GM18499 (cell line): Measurements from ENCODE around the gene RPS3A.
"Not testable (repeated sequence)": the region's sequence is repeated elsewhere in the genome, so short reads cannot be mapped to it uniquely, and the experiment has no call there.

Experiments
- ATAC-seq: cut with Tn5 transposase; IDR thresholded peaks from one replicate; pipeline ENCODE4 v1.9.1; 2021; ENCODE audit warnings: moderate number of reproducible peaks; ENCODE audit not compliant: insufficient read depth, unreplicated experiment

RPS3A gene

GRCh38 chr4:151099229-151099975, at the start of gene RPS3A:
TSS of gene RPS3A (plus strand) at chr4:151099628. CDS start at chr4:151099653, 25 bp downstream.
- peak; percentile 92 for ATAC-seq

- ATAC-seq, result no peak
Observed at GRCh38 chr4:151052785-151053184, 46.6 kb upstream of the RPS3A start.

GRCh38 chr4:151055539-151055938, 43.9 kb upstream of the RPS3A start:
- no peak for ATAC-seq

GRCh38 chr4:151063143-151063542, 36.3 kb upstream of the RPS3A start:
- not testable (repeated sequence) for ATAC-seq

- ATAC-seq, result no peak
Observed at GRCh38 chr4:151067316-151067970, 32.0 kb upstream of the RPS3A start.

GRCh38 chr4:151074416-151074916, 25.0 kb upstream of the RPS3A start:
- no peak for ATAC-seq

- not testable (repeated sequence) for ATAC-seq
Observed at GRCh38 chr4:151077978-151078377, 21.4 kb upstream of the RPS3A start.

GRCh38 chr4:151087467-151087866, 12.0 kb upstream of the RPS3A start:
- no peak for ATAC-seq

GRCh38 chr4:151091047-151091446, 8.4 kb upstream of the RPS3A start:
- ATAC-seq, result no peak

GRCh38 chr4:151092488-151092887, 6.9 kb upstream of the RPS3A start:
- no peak for ATAC-seq

GRCh38 chr4:151093203-151093602, 6.2 kb upstream of the RPS3A start:
- ATAC-seq, result no peak

GRCh38 chr4:151094290-151094751, 5.1 kb upstream of the RPS3A start:
- ATAC-seq, result no peak

- no peak for ATAC-seq
Observed at GRCh38 chr4:151095142-151095541, 4.3 kb upstream of the RPS3A start.

- ATAC-seq, result no peak
Observed at GRCh38 chr4:151097759-151098158, 1.7 kb upstream of the RPS3A start.

- ATAC-seq, result no peak
Observed at GRCh38 chr4:151098979-151099228, 524 bp upstream of the RPS3A start.

GRCh38 chr4:151099976-151100417, 569 bp downstream of the RPS3A start:
- no peak for ATAC-seq

GRCh38 chr4:151100531-151100930, 1.1 kb downstream of the RPS3A start:
- ATAC-seq, result no peak

- no peak for ATAC-seq
Observed at GRCh38 chr4:151103758-151104157, 4.3 kb downstream of the RPS3A start.

- no peak for ATAC-seq
Observed at GRCh38 chr4:151104621-151105020, 5.2 kb downstream of the RPS3A start.

- ATAC-seq, result no peak
Observed at GRCh38 chr4:151105454-151106032, 6.1 kb downstream of the RPS3A start.

GRCh38 chr4:151107063-151107462, 7.6 kb downstream of the RPS3A start:
- ATAC-seq, result no peak
